Measurements from ENCODE around the gene RHBDD1. TPM values are rescaled to one million over a fixed set of nuclear protein-coding genes. Genes with fewer than 3 reads are reported as not detected.
"Not testable (repeated sequence)": the region's sequence is repeated elsewhere in the genome, so short reads cannot be mapped to it uniquely, and the experiment has no call there.

RHBDD1 gene
- total RNA-seq, 2 experiments from 2014 or later: 37.6 to 40.8 TPM

- CTCF ChIA-PET: no interaction called here
- POLR2A ChIA-PET: interaction anchor here (1.0 kb wide), 1 partner anchor 37 kb away, joined by 3 read pairs; the partner anchor contains the start of gene IRS1
These were observed 1.5 kb downstream of the RHBDD1 start for GRCh38 chr2:226837334-226837733.

DNA sequence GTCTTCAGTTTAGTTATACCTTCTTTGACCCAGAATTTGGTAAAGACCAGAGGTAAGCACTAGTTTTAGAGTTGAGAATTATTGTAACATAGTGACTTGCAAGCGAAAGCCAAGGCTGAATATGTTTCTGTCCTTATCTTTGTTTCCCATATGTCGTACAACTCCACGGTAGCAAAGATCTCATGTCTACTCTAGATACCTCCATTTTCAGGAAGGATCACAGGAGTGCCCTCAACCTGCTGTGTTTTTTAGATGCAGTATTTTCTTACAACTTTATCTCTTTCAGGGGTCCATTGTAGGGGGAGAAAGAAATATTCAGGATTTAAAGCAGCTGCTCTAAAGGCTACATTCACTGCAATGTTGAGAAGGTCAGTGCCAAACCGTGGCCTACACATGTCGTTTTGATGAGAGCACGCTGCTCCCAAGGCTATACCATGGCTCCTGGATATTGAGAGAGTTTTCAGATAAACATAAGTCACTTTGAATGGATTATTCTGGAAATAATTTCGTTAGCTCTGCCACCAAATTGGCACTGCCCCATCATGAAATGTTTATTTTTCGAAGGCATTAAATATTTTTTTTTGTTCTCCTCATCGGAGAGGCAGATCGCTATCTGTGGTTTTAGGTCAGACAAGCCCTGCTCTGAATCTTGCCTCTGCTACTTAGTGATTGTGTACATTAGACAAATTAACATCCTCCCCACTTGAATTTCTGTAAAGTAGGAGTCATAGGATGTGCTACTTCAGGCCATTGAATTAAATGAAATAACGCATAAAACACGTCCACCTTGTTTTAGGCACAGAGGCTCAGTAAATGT is 2.1 kb downstream of the RHBDD1 start:
- CTCF ChIA-PET: no interaction called here
- POLR2A ChIA-PET: interaction anchor here (1.0 kb wide), 1 partner anchor 38 kb away, joined by 3 read pairs; the partner anchor contains the start of gene IRS1

DNA sequence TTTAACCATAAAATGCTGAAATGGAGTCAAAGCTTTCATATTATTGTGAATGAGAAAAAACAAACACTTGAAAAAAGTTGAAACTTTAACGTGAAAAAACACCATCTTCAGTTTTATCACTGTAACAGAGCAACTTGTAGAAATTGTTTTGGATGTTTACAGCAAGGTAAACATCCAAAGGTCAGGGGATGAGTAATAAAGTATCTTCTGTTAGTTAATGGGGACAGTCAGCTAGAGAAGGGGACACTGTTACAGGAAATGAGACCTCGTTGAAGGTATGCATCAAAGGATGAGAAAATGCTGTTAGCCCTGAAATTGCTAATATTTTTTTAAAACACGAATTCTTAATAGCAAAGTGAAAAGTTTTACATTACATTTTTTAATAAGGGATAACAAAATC is 2.9 kb downstream of the RHBDD1 start:
- CTCF ChIA-PET: no interaction called here
- POLR2A ChIA-PET: no interaction called here

DNA sequence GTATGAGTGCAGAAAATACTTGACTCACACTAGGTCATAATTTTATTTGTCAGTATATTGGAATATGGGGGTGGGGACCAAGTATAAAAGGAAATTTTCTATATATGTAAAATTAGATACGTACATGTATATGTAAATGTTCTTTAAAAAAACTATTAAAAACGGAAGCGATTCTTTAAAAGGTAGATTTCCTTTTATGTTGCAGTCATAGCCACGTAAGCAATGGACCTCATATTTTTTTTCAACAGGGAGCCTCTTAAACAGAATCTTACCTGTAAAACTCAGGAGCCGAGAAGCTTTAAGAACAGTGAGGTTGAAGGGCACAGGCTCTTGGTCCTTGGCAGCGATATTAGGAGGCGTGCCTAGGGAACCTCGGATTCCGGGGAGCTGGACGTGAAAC is 3.3 kb downstream of the RHBDD1 start:
- POLR2A ChIA-PET: no interaction called here
- CTCF ChIA-PET: interaction anchor here (1.3 kb wide), 1 partner anchor 34 kb away, joined by 3 read pairs; no protein-coding TSS in a partner anchor

DNA sequence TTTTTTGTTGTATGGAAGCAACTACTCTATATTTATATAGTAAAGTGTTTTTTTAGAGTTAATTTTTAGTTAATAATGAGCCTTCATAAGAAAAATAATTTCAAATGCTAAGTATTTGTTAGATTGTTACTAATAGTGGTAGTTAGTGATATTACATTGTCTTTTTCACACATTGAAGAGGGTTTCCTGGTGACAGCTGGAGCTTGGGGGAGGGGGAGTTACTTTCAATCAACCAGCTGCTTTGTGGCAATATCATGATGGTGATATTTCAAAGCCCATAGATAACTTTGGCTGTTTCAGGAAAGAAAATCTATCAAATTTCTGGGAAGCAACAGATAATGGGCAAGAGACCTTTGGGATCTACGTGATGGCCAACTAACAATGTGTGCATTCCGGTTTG is 4.1 kb downstream of the RHBDD1 start:
- ChIA-PET CTCF (interaction anchor here (0.7 to 1.3 kb wide), 2 partner anchors 33 to 146 kb away, joined by 3 read pairs; no protein-coding TSS in a partner anchor), POLR2A (interaction anchor here (1.2 kb wide), 1 partner anchor 33 kb away, joined by 3 read pairs; no protein-coding TSS in a partner anchor)

DNA sequence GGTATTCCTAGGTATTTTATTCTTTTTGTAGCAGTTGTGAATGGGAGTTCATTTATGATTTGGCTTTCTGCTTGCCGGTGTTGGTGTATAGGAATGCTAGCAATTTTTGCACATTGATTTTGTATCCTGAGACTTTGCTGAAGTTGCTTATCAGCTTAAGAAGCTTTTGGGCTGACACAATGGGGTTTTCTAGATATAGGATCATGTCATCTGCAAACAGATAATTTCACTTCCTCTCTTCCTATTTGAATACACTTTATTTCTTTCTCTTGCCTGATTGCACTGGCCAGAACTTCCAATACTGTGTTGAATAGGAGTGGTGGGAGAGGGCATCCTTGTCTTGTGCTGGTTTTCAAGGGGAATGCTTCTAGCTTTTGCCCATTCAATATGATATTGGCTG is 7.1 kb downstream of the RHBDD1 start:
- CTCF ChIA-PET, POLR2A ChIA-PET: not testable (repeated sequence)

GRCh38 chr2:226845386-226846116 is 9.7 kb downstream of the RHBDD1 start:
- POLR2A ChIA-PET: no interaction called here
- CTCF ChIA-PET: no interaction called here

DNA sequence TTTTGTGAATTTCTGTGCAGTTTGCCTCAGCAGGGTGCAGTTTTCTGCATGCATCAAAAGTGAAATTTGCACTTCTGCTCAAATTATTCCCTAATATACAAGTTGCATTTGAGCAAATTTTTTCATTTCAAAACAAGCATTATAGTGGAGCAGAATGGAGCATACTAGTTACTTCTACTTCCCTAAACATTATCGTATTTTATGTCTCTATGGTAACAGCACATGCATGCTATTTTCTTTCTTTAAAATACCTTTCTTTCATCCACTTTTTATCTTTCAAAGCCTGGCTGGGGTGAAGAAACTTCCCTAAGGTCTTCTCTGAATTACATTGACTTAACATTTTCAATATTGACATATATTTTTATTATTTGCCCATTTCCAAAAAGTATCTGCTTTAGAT is 11.2 kb downstream of the RHBDD1 start:
- CTCF ChIA-PET: no interaction called here

GRCh38 chr2:226847511-226847910 is 11.7 kb downstream of the RHBDD1 start:
- CTCF ChIA-PET: no interaction called here
- POLR2A ChIA-PET: no interaction called here

More for the DNA sequence above, 11.2 kb downstream of the RHBDD1 start:
- POLR2A ChIA-PET: no interaction called here

DNA sequence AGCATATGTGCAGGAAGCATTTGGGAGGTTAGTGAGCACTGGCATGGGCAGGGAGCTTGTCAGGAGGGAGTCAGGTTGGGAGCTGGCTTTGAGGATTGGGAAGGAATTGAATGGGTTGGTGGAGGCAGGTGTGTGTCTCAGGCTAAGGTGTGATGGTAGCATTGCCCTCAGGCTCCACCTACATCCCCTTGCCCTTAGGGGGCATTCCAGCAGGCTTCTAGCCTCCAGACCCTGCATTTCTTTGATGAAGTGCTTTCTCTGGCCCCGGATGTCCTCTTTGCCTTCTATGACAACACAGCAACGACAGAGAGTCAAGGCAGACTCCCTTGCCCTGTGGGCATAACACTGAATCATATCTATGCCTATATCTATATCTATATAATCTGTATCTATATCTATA is 13.5 kb downstream of the RHBDD1 start:
- POLR2A ChIA-PET: no interaction called here
- CTCF ChIA-PET: no interaction called here

GRCh38 chr2:226850024-226850423 is 14.2 kb downstream of the RHBDD1 start:
- POLR2A ChIA-PET: no interaction called here

GRCh38 chr2:226855787-226856186 is 19.9 kb downstream of the RHBDD1 start:
- ChIA-PET CTCF (no interaction called here), POLR2A (no interaction called here)

More at GRCh38 chr2:226850024-226850423, 14.2 kb downstream of the RHBDD1 start:
- CTCF ChIA-PET: no interaction called here

- ChIA-PET CTCF (no interaction called here), POLR2A (no interaction called here)
These were observed 24.2 kb downstream of the RHBDD1 start for GRCh38 chr2:226860087-226860486.

DNA sequence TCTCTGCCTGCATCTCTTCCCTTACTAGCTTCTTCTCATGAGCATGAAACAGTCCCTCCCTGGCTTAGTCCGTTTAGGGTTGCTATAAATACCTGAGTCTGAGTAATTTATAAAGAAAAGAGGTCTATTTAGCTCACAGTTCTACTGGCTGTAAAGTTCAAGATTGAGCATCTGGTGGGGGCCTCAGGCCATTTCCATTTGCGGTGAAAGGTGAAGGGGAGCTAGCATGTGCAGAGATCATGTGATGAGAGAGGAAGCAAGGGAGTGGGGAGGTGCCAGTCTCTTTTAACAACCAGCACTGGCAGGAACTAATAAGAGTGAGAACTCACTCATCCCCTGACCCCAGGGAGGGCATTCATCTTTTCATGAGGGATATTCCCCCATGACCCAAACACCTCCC is 26.8 kb downstream of the RHBDD1 start:
- ChIA-PET CTCF (no interaction called here), POLR2A (no interaction called here)

DNA sequence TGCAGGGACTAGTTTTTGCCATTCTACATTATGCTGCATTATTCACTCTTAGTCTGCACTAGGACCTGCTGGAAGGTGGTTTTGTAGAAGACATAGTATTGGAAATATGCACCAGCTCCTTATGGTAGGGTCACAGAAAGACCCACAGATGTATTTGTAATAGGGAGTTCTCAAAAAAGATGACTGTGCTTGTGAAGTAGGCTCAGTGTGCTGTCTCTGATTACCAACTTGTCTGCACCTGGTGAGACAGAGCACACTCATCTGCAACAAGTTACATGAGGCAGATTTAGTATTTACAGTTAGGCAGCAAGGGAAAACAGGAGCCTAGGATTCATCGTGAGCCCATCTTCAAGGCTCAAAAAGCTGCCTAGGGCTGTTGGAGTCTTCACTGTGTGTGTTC is 29.4 kb downstream of the RHBDD1 start:
- ChIA-PET CTCF (no interaction called here), POLR2A (no interaction called here)

GRCh38 chr2:226865710-226866109 is 29.9 kb downstream of the RHBDD1 start:
- CTCF ChIA-PET: interaction anchor here (0.5 kb wide), 1 partner anchor 38 kb away, joined by 3 read pairs; no protein-coding TSS in a partner anchor
- POLR2A ChIA-PET: no interaction called here

DNA sequence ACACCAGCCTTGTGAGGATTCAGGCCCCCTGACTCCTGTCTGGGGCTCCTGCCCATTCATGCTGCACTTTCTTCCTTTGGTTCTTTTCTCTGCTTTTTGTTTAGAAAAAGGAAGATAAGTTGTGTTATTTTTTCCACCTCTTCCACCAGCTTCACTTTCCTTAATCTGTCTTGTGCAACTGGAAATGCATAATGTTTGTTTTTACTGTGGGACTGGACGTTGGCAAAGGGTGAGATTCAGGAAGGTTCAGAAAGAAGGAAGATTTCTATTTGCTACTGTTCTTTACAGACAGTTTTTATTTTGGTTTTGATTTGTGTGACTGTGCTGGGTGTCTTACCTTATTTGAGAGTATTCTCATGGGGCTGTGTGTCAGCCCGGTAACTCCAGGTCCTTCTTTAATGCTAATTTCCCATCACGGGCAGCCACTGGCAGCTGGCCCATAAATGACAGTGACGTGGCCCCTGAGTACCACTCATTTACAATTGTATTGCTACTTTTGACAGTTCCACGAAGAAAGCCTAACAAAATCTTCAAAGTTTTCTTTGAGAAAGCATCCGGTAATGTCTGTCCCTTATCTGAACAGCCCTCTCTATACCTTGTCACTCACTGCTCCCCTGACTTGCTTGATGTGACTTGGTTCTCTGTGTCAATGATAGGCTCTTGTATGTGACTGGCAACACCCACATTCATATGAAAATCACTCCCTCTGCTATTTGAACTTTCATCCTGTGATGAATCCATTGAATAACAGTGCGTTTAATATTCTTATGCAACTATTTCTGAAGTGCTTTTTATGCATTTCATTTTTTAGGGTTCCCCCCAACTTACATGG is 32.7 kb downstream of the RHBDD1 start:
- CTCF ChIA-PET: no interaction called here
- POLR2A ChIA-PET: no interaction called here

GRCh38 chr2:226869371-226869770 is 33.5 kb downstream of the RHBDD1 start:
- ChIA-PET CTCF (no interaction called here), POLR2A (no interaction called here)

GRCh38 chr2:226873051-226873620 is 37.3 kb downstream of the RHBDD1 start:
- ChIA-PET POLR2A (interaction anchor here (0.5 to 1.1 kb wide), 2 partner anchors 33 to 49 kb away, joined by 3 read pairs; no protein-coding TSS in a partner anchor), CTCF (interaction anchor here (1.0 kb wide), 1 partner anchor 33 kb away, joined by 3 read pairs; no protein-coding TSS in a partner anchor)

GRCh38 chr2:226873826-226874225 is 38.0 kb downstream of the RHBDD1 start:
- CTCF ChIA-PET: no interaction called here

More at GRCh38 chr2:226873826-226874225, 38.0 kb downstream of the RHBDD1 start:
- POLR2A ChIA-PET: interaction anchor here (0.5 to 1.1 kb wide), 2 partner anchors 34 to 48 kb away, joined by 3 read pairs; no protein-coding TSS in a partner anchor

All from activated CD8-positive, alpha-beta memory T cell treated with anti-CD3 and anti-CD28 coated beads for 36 hours (primary cell).